H9 (cell line): ENCODE data around the gene DPH7. TPM values are rescaled to one million over a fixed set of nuclear protein-coding genes. Genes with fewer than 3 reads are reported as not detected.
A peak's percentile ranks its signal among the peaks of the same experiment; 100 is the strongest.

ENCODE experiments used
- DNase-seq: peaks from one replicate; pipeline ENCODE4 v3.0.0-alpha.2; 2017
- H2AFZ ChIP-seq: one replicate; pipeline ENCODE4 v1.6.1; 2013; ENCODE audit warnings: mild to moderate bottlenecking, low read length, control low read depth, moderate library complexity
- H2AK5ac ChIP-seq: 2 replicates; pipeline ENCODE4 v1.6.1; 2013; ENCODE audit warnings: low read length, control low read depth, mixed read lengths; ENCODE audit not compliant: insufficient read length
- H2BK120ac ChIP-seq: one replicate; pipeline ENCODE4 v1.6.1; 2013; ENCODE audit warnings: low read depth, mild to moderate bottlenecking, low read length, control low read depth, inconsistent platforms; ENCODE audit not compliant: poor library complexity, severe bottlenecking
- H2BK12ac ChIP-seq: 2 replicates; pipeline ENCODE4 v1.6.1; 2013; ENCODE audit warnings: low read length, control low read depth, mixed read lengths, low read depth; ENCODE audit not compliant: insufficient read length
- H2BK15ac ChIP-seq: 2 replicates; pipeline ENCODE4 v1.6.1; 2013; ENCODE audit warnings: low read depth, low read length, control low read depth
- H2BK20ac ChIP-seq: one replicate; pipeline ENCODE4 v1.6.1; 2013; ENCODE audit warnings: low read depth, mild to moderate bottlenecking, low read length, control low read depth, inconsistent platforms; ENCODE audit not compliant: poor library complexity, severe bottlenecking
- H2BK5ac ChIP-seq: 2 replicates; pipeline ENCODE4 v1.6.1; 2013; ENCODE audit warnings: low read length, control low read depth, mixed read lengths; ENCODE audit not compliant: insufficient read length
- H3K14ac ChIP-seq: 2 replicates; pipeline ENCODE4 v1.6.1; 2013; ENCODE audit warnings: low read length, control low read depth; ENCODE audit not compliant: insufficient read depth
- H3K18ac ChIP-seq: 2 replicates; pipeline ENCODE4 v1.6.1; 2013; ENCODE audit warnings: low read depth, mild to moderate bottlenecking, mixed read lengths, low read length, control low read depth; ENCODE audit not compliant: insufficient read length
- H3K23ac ChIP-seq: 2 replicates; pipeline ENCODE4 v1.6.1; 2013; ENCODE audit warnings: low read length, control low read depth, mixed read lengths, low read depth; ENCODE audit not compliant: insufficient read length
- H3K23me2 ChIP-seq: 2 replicates; pipeline ENCODE4 v1.6.1; 2013; ENCODE audit warnings: low read depth, mild to moderate bottlenecking, mixed read lengths, low read length, control low read depth; ENCODE audit not compliant: insufficient read length, poor library complexity, severe bottlenecking
- H3K27ac ChIP-seq: 2 replicates; pipeline ENCODE4 v1.5.1; 2013; ENCODE audit warnings: low read length, control low read depth, mixed read lengths, low read depth; ENCODE audit not compliant: insufficient read length
- H3K27me3 ChIP-seq: 2 replicates; pipeline ENCODE4 v1.6.1; 2013; ENCODE audit warnings: low read length, control low read depth, inconsistent platforms; ENCODE audit not compliant: insufficient read depth
- H3K4ac ChIP-seq: 2 replicates; pipeline ENCODE4 v1.6.1; 2013; ENCODE audit warnings: low read depth, mild to moderate bottlenecking, control low read depth, inconsistent platforms, low read length, moderate library complexity
- H3K4me1 ChIP-seq: 2 replicates; pipeline ENCODE4 v1.6.1; 2013; ENCODE audit warnings: low read length, control low read depth, inconsistent platforms; ENCODE audit not compliant: insufficient read depth
- H3K4me2 ChIP-seq: 2 replicates; pipeline ENCODE4 v1.6.1; 2013; ENCODE audit warnings: low read length, control low read depth, mixed read lengths; ENCODE audit not compliant: insufficient read length, insufficient read depth
- H3K56ac ChIP-seq: 2 replicates; pipeline ENCODE4 v1.6.1; 2013; ENCODE audit warnings: low read depth, mild to moderate bottlenecking, mixed read lengths, low read length, control low read depth; ENCODE audit not compliant: insufficient read length
- H3K79me1 ChIP-seq: 2 replicates; pipeline ENCODE4 v1.6.1; 2013; ENCODE audit warnings: low read depth, mild to moderate bottlenecking, moderate library complexity, low read length, control low read depth, inconsistent platforms; ENCODE audit not compliant: insufficient read depth, poor library complexity, severe bottlenecking
- H3K79me2 ChIP-seq: 2 replicates; pipeline ENCODE4 v1.6.1; 2013; ENCODE audit warnings: low read length, control low read depth, inconsistent platforms; ENCODE audit not compliant: insufficient read depth
- H3K9ac ChIP-seq: 2 replicates; pipeline ENCODE4 v1.6.1; 2013; ENCODE audit warnings: low read length, control low read depth, mixed read lengths; ENCODE audit not compliant: insufficient read length; ENCODE audit errors: extremely low read depth
- H3K9me3 ChIP-seq: one replicate; pipeline ENCODE4 v1.6.1; 2013; ENCODE audit warnings: low read depth, low read length, inconsistent platforms; ENCODE audit not compliant: control insufficient read depth
- H3T11ph ChIP-seq: one replicate; pipeline ENCODE4 v1.6.1; 2013; ENCODE audit warnings: mild to moderate bottlenecking, low read length, control low read depth, inconsistent platforms
- H4K20me1 ChIP-seq: one replicate; pipeline ENCODE4 v1.6.1; 2013; ENCODE audit not compliant: control insufficient read depth, insufficient read length, insufficient read depth
- H4K5ac ChIP-seq: 2 replicates; pipeline ENCODE4 v1.6.1; 2013; ENCODE audit warnings: low read depth, mild to moderate bottlenecking, mixed read lengths, low read length, control low read depth; ENCODE audit not compliant: insufficient read length
- H4K8ac ChIP-seq: replicated peaks from 2 replicates; pipeline ENCODE4 v1.6.1; 2013; ENCODE audit warnings: low read length, control low read depth, mixed read lengths, low read depth; ENCODE audit not compliant: insufficient read length
- H4K91ac ChIP-seq: 2 replicates; pipeline ENCODE4 v1.6.1; 2013; ENCODE audit warnings: low read depth, mild to moderate bottlenecking, moderate library complexity, mixed read lengths, low read length, control low read depth; ENCODE audit not compliant: insufficient read length
- H3K27ac Mint-ChIP-seq, 3 experiments: 2 replicates in 2 of 3; 3 replicates in 1 of 3; pipeline ENCODE4 v1.8.0; 2020 to 2021; ENCODE audit warnings: mixed read lengths in 3 of 3, mild to moderate bottlenecking in 1 of 3, moderate library complexity in 1 of 3
- H3K27me3 Mint-ChIP-seq: 2 replicates; pipeline ENCODE4 v1.8.0; 2021; ENCODE audit warnings: low read depth, mild to moderate bottlenecking, moderate library complexity, mixed read lengths
- H3K36me3 Mint-ChIP-seq, 3 experiments: 2 replicates in 2 of 3; 3 replicates in 1 of 3; pipeline ENCODE4 v1.8.0; 2020 to 2021; ENCODE audit warnings: low read depth in 3 of 3, mixed read lengths in 3 of 3; ENCODE audit not compliant: insufficient read depth in 1 of 3
- H3K4me1 Mint-ChIP-seq, 2 experiments: 2 replicates each; pipeline ENCODE4 v1.8.0; 2020; ENCODE audit warnings: mixed read lengths in 2 of 2
- H3K4me3 Mint-ChIP-seq, 2 experiments: 2 replicates in 1 of 2; 3 replicates in 1 of 2; pipeline ENCODE4 v1.8.0; 2020 to 2021; ENCODE audit warnings: mild to moderate bottlenecking in 2 of 2, mixed read lengths in 2 of 2, moderate library complexity in 1 of 2
- H3K9me3 Mint-ChIP-seq, 2 experiments: 2 replicates in 1 of 2; 3 replicates in 1 of 2; pipeline ENCODE4 v1.8.0; 2020; ENCODE audit warnings: mild to moderate bottlenecking in 2 of 2, mixed read lengths in 2 of 2, moderate library complexity in 1 of 2
- CTCF ChIP-seq: fragments of 200-600 bp; sonication (generic); conservative IDR thresholded peaks from 3 replicates; pipeline ENCODE4 v1.8.0; 2021; ENCODE audit warnings: antibody characterized with exemption, mild to moderate bottlenecking
- WGBS: extraction: QIAGEN DNeasy Blood & Tissue Kit; methylation state at CpG from one replicate; pipeline ENCODE4 v1.1.7; 2013; ENCODE audit warnings: missing lambda C conversion rate, low lambda C conversion rate, mixed read lengths; ENCODE audit not compliant: insufficient read length; ENCODE audit errors: extremely low coverage; 5-methylcytosine and 5-hydroxymethylcytosine counted together
- total RNA-seq: library from RNA; stranded (reverse); gene quantifications from 2 replicates; pipeline ENCODE4 v1.2.1, GENCODE V29; 2021

The DPH7 gene
- total RNA-seq, 1 experiment from 2014 or later, result 51.3 TPM

- no peak overlapping the region for H2AK5ac ChIP-seq
- no peak overlapping the region for H3K56ac ChIP-seq
- no peaks in the 10 kb centered on the region for H3K4me1 ChIP-seq
- H2BK20ac ChIP-seq, result no peak overlapping the region
- no peak overlapping the region for H3K23ac ChIP-seq
- Mint-ChIP-seq H3K27me3 (no peaks in the 10 kb centered on the region), H3K36me3 (peaks cover 5 to 16% (median 11%) of the 10 kb centered on the region in 3 experiments; a peak in 6 of 7 replicates), H3K27ac (peak overlapping the region in 1 of 3 experiments; percentile 49; a peak in 1 of 7 replicates), H3K4me1 (peaks cover 15 to 19% of the 10 kb centered on the region in 2 experiments), H3K4me3 (no peak overlapping the region), H3K9me3 (no peaks in the 10 kb centered on the region)
- H3K18ac ChIP-seq, result no peak overlapping the region
- DNase-seq, result no peak
- H3K27me3 ChIP-seq, result no peaks in the 10 kb centered on the region
- no peaks in the 10 kb centered on the region for H4K20me1 ChIP-seq
- no peaks in the 10 kb centered on the region for H3K23me2 ChIP-seq
- no peak overlapping the region for H4K91ac ChIP-seq
- no peak overlapping the region for H4K8ac ChIP-seq
- H2BK120ac ChIP-seq, result no peak overlapping the region
- no peak overlapping the region for H2BK5ac ChIP-seq
- H2AFZ ChIP-seq, result no peak overlapping the region
- H3K79me1 ChIP-seq, result no peaks in the 10 kb centered on the region
- H3K14ac ChIP-seq, result no peak overlapping the region; the same call in 1 of the 2 replicates
- H3K27ac ChIP-seq, result no peak overlapping the region
- TF ChIP-seq CTCF, result no peak
- no peak overlapping the region for H4K5ac ChIP-seq
- no peak overlapping the region for H3K9ac ChIP-seq
- H2BK12ac ChIP-seq, result no peak overlapping the region
- no CpG with 5 or more reads among the region's 8 CpGs for WGBS
- no peak overlapping the region for H2BK15ac ChIP-seq
- H3T11ph ChIP-seq, result no peak overlapping the region
- peaks cover 3% of the 10 kb centered on the region; the same call in 1 of the 2 replicates for H3K79me2 ChIP-seq
- no peak overlapping the region for H3K4ac ChIP-seq
- no peaks in the 10 kb centered on the region for H3K9me3 ChIP-seq
- H3K4me2 ChIP-seq, result no peak overlapping the region
Measured at GRCh38 chr9:137612741-137613142, 34.0 kb upstream of the DPH7 start.
